Activated CD8-positive, alpha-beta T cell treated with anti-CD3 and anti-CD28 coated beads, Interleukin-2, amount 10 ng/mL, durations not matched to agents 7 days and 5 days (primary cell): ENCODE data around the gene VASH1. TPM values are rescaled to one million over a fixed set of nuclear protein-coding genes. Genes with fewer than 3 reads are reported as not detected.

Source experiments
- ATAC-seq: fragments of 150-1000 bp; cut with Tn5 transposase; one replicate; pipeline ENCODE4 v1.10.0; 2021; ENCODE audit warnings: moderate library complexity
- CTCF ChIA-PET: fragments of 350-600 bp; sonication (Branson Sonifier 250); formaldehyde crosslinking; loops from one replicate; lab custom pipeline; 2021; ENCODE audit warnings: antibody characterized with exemption; lab: Charles Lee
- POLR2A ChIA-PET: fragments of 350-600 bp; sonication (Branson Sonifier 250); formaldehyde crosslinking; loops from one replicate; lab custom pipeline; 2021; ENCODE audit warnings: antibody characterized with exemption; lab: Charles Lee
- DNase-seq: peaks from one replicate; pipeline ENCODE4 v3.0.0-alpha.2; 2020
- H3K27ac Mint-ChIP-seq: one replicate; pipeline ENCODE4 v1.8.0; 2021; ENCODE audit warnings: mild to moderate bottlenecking, mixed read lengths
- H3K27me3 Mint-ChIP-seq: one replicate; pipeline ENCODE4 v1.8.0; 2021; ENCODE audit warnings: low read depth, mixed read lengths
- H3K36me3 Mint-ChIP-seq: one replicate; pipeline ENCODE4 v1.8.0; 2021; ENCODE audit warnings: low read depth, mixed read lengths
- H3K4me1 Mint-ChIP-seq: one replicate; pipeline ENCODE4 v1.8.0; 2021; ENCODE audit warnings: low read depth, mixed read lengths
- H3K4me3 Mint-ChIP-seq: one replicate; pipeline ENCODE4 v1.8.0; 2021; ENCODE audit warnings: mild to moderate bottlenecking, mixed read lengths
- H3K9me3 Mint-ChIP-seq: one replicate; pipeline ENCODE4 v1.8.0; 2022; ENCODE audit warnings: mixed read lengths; ENCODE audit not compliant: insufficient read depth
- total RNA-seq, 2 experiments: library from RNA; stranded (reverse); gene quantifications; one replicate each; pipeline ENCODE4 v1.2.3, GENCODE V29; 2021

Gene VASH1
- 1 to 10 TPM; 3.1 to 3.4 TPM for total RNA-seq

GRCh38 chr14:76761136-76761959 is at the start of gene VASH1:
TSS of gene VASH1 (plus strand) at chr14:76761468. CDS start at chr14:76762822, 1,354 bp downstream.
- ChIA-PET CTCF (interaction anchor here (0.7 to 3.4 kb wide), 2 partner anchors 51 to 54 kb away, joined by 3 to 14 read pairs; no protein-coding TSS in a partner anchor), POLR2A (interaction anchor here (0.6 to 0.7 kb wide), 2 partner anchors 51 to 1066 kb away, joined by 3 read pairs; partner anchors contain the start of gene ANGEL1)
- Mint-ChIP-seq H3K9me3 (no peaks in the 10 kb centered on the region), H3K4me3 (peak within 1 kb of the TSS; percentile 74), H3K36me3 (no peaks in the 10 kb centered on the region), H3K4me1 (peaks cover 11% of the 10 kb centered on the region), H3K27me3 (peaks cover 41% of the 10 kb centered on the region), H3K27ac (no peak within 1 kb of the TSS)
- peak; percentile 72 for DNase-seq
- peak; percentile 90 for ATAC-seq

- ChIA-PET CTCF (interaction anchor here (1.1 to 2.2 kb wide), 2 partner anchors 71 to 357 kb away, joined by 6 read pairs; no protein-coding TSS in a partner anchor), POLR2A (no interaction called here)
- DNase-seq = no peak
- H3K36me3 Mint-ChIP-seq = no peaks in the 10 kb centered on the region
- peaks cover 30% of the 10 kb centered on the region for H3K27me3 Mint-ChIP-seq
- no peaks in the 10 kb centered on the region for H3K4me1 Mint-ChIP-seq
- no peaks in the 10 kb centered on the region for H3K9me3 Mint-ChIP-seq
- ATAC-seq = no peak
- H3K4me3 Mint-ChIP-seq = no peak overlapping the region
- H3K27ac Mint-ChIP-seq = no peak overlapping the region
Measured at GRCh38 chr14:76713121-76713520, 48.1 kb upstream of the VASH1 start.

- Mint-ChIP-seq H3K27me3 (peaks cover 30% of the 10 kb centered on the region), H3K4me1 (no peaks in the 10 kb centered on the region), H3K27ac (no peak overlapping the region), H3K4me3 (no peak overlapping the region), H3K36me3 (no peaks in the 10 kb centered on the region), H3K9me3 (no peaks in the 10 kb centered on the region)
- CTCF ChIA-PET = interaction anchor here (0.7 to 2.5 kb wide), 4 partner anchors 14 to 377 kb away, joined by 3 to 14 read pairs (median 4); no protein-coding TSS in a partner anchor
- POLR2A ChIA-PET = no interaction called here
- ATAC-seq (no peak), DNase-seq (no peak)
Measured at GRCh38 chr14:76714470-76714869, 46.8 kb upstream of the VASH1 start.

GRCh38 chr14:76715101-76715500 is 46.2 kb upstream of the VASH1 start:
- DNase-seq (no peak), ATAC-seq (no peak)
- ChIA-PET CTCF (interaction anchor here (0.7 to 2.5 kb wide), 3 partner anchors 42 to 377 kb away, joined by 3 to 14 read pairs (median 3); no protein-coding TSS in a partner anchor), POLR2A (no interaction called here)
- H3K4me1 Mint-ChIP-seq = peaks cover under 1% of the 10 kb centered on the region
- H3K27ac Mint-ChIP-seq = no peak overlapping the region
- H3K27me3 Mint-ChIP-seq = peaks cover 30% of the 10 kb centered on the region
- H3K4me3 Mint-ChIP-seq = no peak overlapping the region
- no peaks in the 10 kb centered on the region for H3K9me3 Mint-ChIP-seq
- no peaks in the 10 kb centered on the region for H3K36me3 Mint-ChIP-seq

- no peak for DNase-seq
- Mint-ChIP-seq H3K4me3 (no peak overlapping the region), H3K36me3 (no peaks in the 10 kb centered on the region), H3K4me1 (peaks cover 3% of the 10 kb centered on the region), H3K27me3 (peaks cover 30% of the 10 kb centered on the region), H3K27ac (no peak overlapping the region), H3K9me3 (no peaks in the 10 kb centered on the region)
- ChIA-PET POLR2A (no interaction called here), CTCF (interaction anchor here (0.9 to 2.5 kb wide), 5 partner anchors 8 to 157 kb away, joined by 3 to 14 read pairs (median 3); no protein-coding TSS in a partner anchor)
- no peak for ATAC-seq
Measured at GRCh38 chr14:76715511-76716081, 45.7 kb upstream of the VASH1 start.

- POLR2A ChIA-PET = no interaction called here
- peaks cover 27% of the 10 kb centered on the region for H3K27me3 Mint-ChIP-seq
Measured at GRCh38 chr14:76716285-76716684, 45.0 kb upstream of the VASH1 start.

GRCh38 chr14:76717508-76718290 is 43.6 kb upstream of the VASH1 start:
- ChIA-PET POLR2A (no interaction called here), CTCF (interaction anchor here (1.1 to 3.1 kb wide), 4 partner anchors 8 to 155 kb away, joined by 3 to 14 read pairs (median 4); no protein-coding TSS in a partner anchor)
- H3K4me3 Mint-ChIP-seq = no peak overlapping the region
- DNase-seq (no peak), ATAC-seq (no peak)
- H3K4me1 Mint-ChIP-seq = peaks cover 3% of the 10 kb centered on the region
- H3K27ac Mint-ChIP-seq = no peak overlapping the region
- H3K9me3 Mint-ChIP-seq = no peaks in the 10 kb centered on the region
- peaks cover 25% of the 10 kb centered on the region for H3K27me3 Mint-ChIP-seq
- H3K36me3 Mint-ChIP-seq = no peaks in the 10 kb centered on the region

More at GRCh38 chr14:76716285-76716684, 45.0 kb upstream of the VASH1 start:
- Mint-ChIP-seq H3K9me3 (no peaks in the 10 kb centered on the region), H3K4me1 (peaks cover 3% of the 10 kb centered on the region), H3K36me3 (no peaks in the 10 kb centered on the region), H3K4me3 (no peak overlapping the region), H3K27ac (no peak overlapping the region)
- DNase-seq (no peak), ATAC-seq (no peak)
- CTCF ChIA-PET = interaction anchor here (1.3 to 2.5 kb wide), 4 partner anchors 9 to 157 kb away, joined by 3 to 14 read pairs (median 4); no protein-coding TSS in a partner anchor

GRCh38 chr14:76718306-76719040 is 42.8 kb upstream of the VASH1 start:
- H3K27me3 Mint-ChIP-seq = peaks cover 28% of the 10 kb centered on the region
- H3K36me3 Mint-ChIP-seq = no peaks in the 10 kb centered on the region
- no peaks in the 10 kb centered on the region for H3K9me3 Mint-ChIP-seq
- no peak overlapping the region for H3K4me3 Mint-ChIP-seq
- ChIA-PET POLR2A (no interaction called here), CTCF (interaction anchor here (3.1 kb wide), 1 partner anchor 8 kb away, joined by 14 read pairs; no protein-coding TSS in a partner anchor)
- DNase-seq (no peak), ATAC-seq (no peak)
- H3K4me1 Mint-ChIP-seq = peaks cover 3% of the 10 kb centered on the region
- H3K27ac Mint-ChIP-seq = no peak overlapping the region

- no peak for ATAC-seq
- ChIA-PET POLR2A (no interaction called here), CTCF (interaction anchor here (0.8 to 3.1 kb wide), 2 partner anchors 10 to 64 kb away, joined by 4 to 14 read pairs; no protein-coding TSS in a partner anchor)
- Mint-ChIP-seq H3K27me3 (peaks cover 29% of the 10 kb centered on the region), H3K27ac (no peak overlapping the region), H3K9me3 (no peaks in the 10 kb centered on the region), H3K36me3 (no peaks in the 10 kb centered on the region), H3K4me1 (peaks cover 3% of the 10 kb centered on the region), H3K4me3 (no peak overlapping the region)
- DNase-seq = no peak
Measured at GRCh38 chr14:76719666-76720065, 41.6 kb upstream of the VASH1 start.

- no peaks in the 10 kb centered on the region for H3K36me3 Mint-ChIP-seq
- no peak overlapping the region for H3K4me3 Mint-ChIP-seq
- no peak for DNase-seq
- H3K9me3 Mint-ChIP-seq = no peaks in the 10 kb centered on the region
- H3K4me1 Mint-ChIP-seq = peaks cover 3% of the 10 kb centered on the region
- POLR2A ChIA-PET = no interaction called here
- CTCF ChIA-PET = interaction anchor here (0.8 to 3.1 kb wide), 2 partner anchors 10 to 63 kb away, joined by 4 to 14 read pairs; no protein-coding TSS in a partner anchor
- H3K27ac Mint-ChIP-seq = no peak overlapping the region
- ATAC-seq = no peak
- peaks cover 33% of the 10 kb centered on the region for H3K27me3 Mint-ChIP-seq
Measured at GRCh38 chr14:76720382-76720813, 40.9 kb upstream of the VASH1 start.
